HCT116 (cell line): ENCODE data around the gene ABCC1.

Source experiments
- CEBPB ChIP-seq: IDR thresholded peaks from 2 replicates; pipeline ENCODE4 v1.6.1; 2012; ENCODE audit warnings: low read depth
- JUND ChIP-seq: IDR thresholded peaks from 2 replicates; pipeline ENCODE4 v1.6.1; 2012
- POLR2AphosphoS5 ChIP-seq: IDR thresholded peaks from 2 replicates; pipeline ENCODE4 v1.6.1; 2011; ENCODE audit warnings: mild to moderate bottlenecking, low read depth, low read length, moderate library complexity
- TCF7L2 ChIP-seq: IDR thresholded peaks from 2 replicates; pipeline ENCODE4 v1.7.0; 2011; ENCODE audit warnings: borderline replicate concordance, inconsistent platforms; ENCODE audit not compliant: insufficient read depth, insufficient read length; ENCODE audit errors: extremely low read depth
- TF ChIP-seq, protein P1 (sequence below), 3 experiments: fragments of 200-600 bp in 1 of 3; sonication (generic) in 1 of 3; IDR thresholded peaks in 2 of 3; conservative IDR thresholded peaks in 1 of 3; 2 replicates each; pipeline ENCODE4 v1.5.1; 2012 to 2017; ENCODE audit warnings: low read depth in 2 of 3, low read length in 2 of 3, antibody characterized with exemption in 1 of 3, borderline replicate concordance in 1 of 3, control low read depth in 1 of 3, mild to moderate bottlenecking in 1 of 3, mixed read lengths in 1 of 3, mixed run types in 1 of 3, moderate library complexity in 1 of 3; ENCODE audit not compliant: insufficient read depth in 1 of 3

DNA sequence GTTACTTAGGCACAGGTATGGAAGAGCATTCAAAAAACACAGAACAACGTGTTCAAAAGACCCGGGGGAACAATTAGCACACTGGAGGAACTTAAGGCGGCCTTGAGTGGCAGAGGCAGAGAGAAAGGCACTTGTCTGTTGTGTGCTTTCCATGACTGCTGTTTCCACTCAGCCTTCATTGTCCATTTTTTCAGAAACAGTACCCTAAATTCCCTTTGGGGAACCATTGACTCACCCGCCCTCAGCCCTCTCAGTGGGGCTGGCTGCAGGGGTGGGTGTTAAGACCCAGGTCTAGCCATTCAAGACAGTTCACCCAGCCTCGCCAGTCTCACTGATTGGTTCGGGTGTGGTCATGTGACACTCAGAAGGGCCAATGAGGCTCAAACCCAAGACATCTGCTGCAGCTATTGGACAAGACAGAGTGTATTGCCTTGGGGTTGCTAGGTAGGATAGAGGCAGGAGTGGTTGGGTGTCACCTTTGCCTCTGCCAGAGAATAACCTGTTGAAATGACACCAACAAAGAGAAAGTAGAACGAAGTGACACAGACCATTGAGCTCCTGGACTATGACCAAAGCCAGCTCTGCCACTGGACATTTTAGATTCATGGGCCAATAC is 41.4 kb upstream of the ABCC1 start:
- TF ChIP-seq, protein P1, sequence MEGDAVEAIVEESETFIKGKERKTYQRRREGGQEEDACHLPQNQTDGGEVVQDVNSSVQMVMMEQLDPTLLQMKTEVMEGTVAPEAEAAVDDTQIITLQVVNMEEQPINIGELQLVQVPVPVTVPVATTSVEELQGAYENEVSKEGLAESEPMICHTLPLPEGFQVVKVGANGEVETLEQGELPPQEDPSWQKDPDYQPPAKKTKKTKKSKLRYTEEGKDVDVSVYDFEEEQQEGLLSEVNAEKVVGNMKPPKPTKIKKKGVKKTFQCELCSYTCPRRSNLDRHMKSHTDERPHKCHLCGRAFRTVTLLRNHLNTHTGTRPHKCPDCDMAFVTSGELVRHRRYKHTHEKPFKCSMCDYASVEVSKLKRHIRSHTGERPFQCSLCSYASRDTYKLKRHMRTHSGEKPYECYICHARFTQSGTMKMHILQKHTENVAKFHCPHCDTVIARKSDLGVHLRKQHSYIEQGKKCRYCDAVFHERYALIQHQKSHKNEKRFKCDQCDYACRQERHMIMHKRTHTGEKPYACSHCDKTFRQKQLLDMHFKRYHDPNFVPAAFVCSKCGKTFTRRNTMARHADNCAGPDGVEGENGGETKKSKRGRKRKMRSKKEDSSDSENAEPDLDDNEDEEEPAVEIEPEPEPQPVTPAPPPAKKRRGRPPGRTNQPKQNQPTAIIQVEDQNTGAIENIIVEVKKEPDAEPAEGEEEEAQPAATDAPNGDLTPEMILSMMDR (IDR thresholded peaks at IDR 0.05 in 2 of 3, conservative IDR thresholded peaks at IDR 0.05 in 1 of 3; ENCODE audit: borderline replicate concordance in 1 of 3, insufficient read depth in 1 of 3, low read depth in 2 of 3, low read length in 2 of 3) = no peak
- TF ChIP-seq JUND (no peak), POLR2AphosphoS5 (no peak), CEBPB (no peak), TCF7L2 (no peak)
